ENCODE results near the gene BEAN1.

BEAN1 gene

GRCh38 chr16:66399031-66399430 lies 28.1 kb upstream of the BEAN1 start:
- no peaks in the 10 kb centered on the region for H3K27me3 ChIP-seq (ENCODE audit: control insufficient read depth, insufficient read depth, low read length)
- H3K4me3 ChIP-seq (ENCODE audit: low read length), result no peak overlapping the region
- DNase-seq (ENCODE audit: low read depth, low spot score), result no peak
- no CpG with 5 or more reads among the region's 3 CpGs for WGBS (ENCODE audit: insufficient coverage, insufficient read length)
- 0 out of 2 replicates have a peak, but pooled peaks cover 3% of the 10 kb centered on the region for H3K36me3 ChIP-seq (ENCODE audit: control insufficient read depth, insufficient read depth, low read length)
- no peaks in the 10 kb centered on the region for H3K9me3 ChIP-seq (ENCODE audit: control insufficient read depth, insufficient read depth, low read length)
- no peak overlapping the region for H3K27ac ChIP-seq (ENCODE audit: low read length)
- peaks cover 4% of the 10 kb centered on the region for H3K4me1 ChIP-seq (ENCODE audit: control insufficient read depth, insufficient read depth, low read length)

GRCh38 chr16:66399930-66400329 lies 27.2 kb upstream of the BEAN1 start:
- Histone ChIP-seq H3K4me1 (ENCODE audit: control insufficient read depth, insufficient read depth, low read length) (peaks cover 4% of the 10 kb centered on the region), H3K27me3 (ENCODE audit: control insufficient read depth, insufficient read depth, low read length) (no peaks in the 10 kb centered on the region), H3K36me3 (ENCODE audit: control insufficient read depth, insufficient read depth, low read length) (0 out of 2 replicates have a peak, but pooled peaks cover 3% of the 10 kb centered on the region), H3K27ac (ENCODE audit: low read length) (no peak overlapping the region), H3K9me3 (ENCODE audit: control insufficient read depth, insufficient read depth, low read length) (no peaks in the 10 kb centered on the region), H3K4me3 (ENCODE audit: low read length) (no peak overlapping the region)
- no peak for DNase-seq (ENCODE audit: low read depth, low spot score)
- WGBS (ENCODE audit: insufficient coverage, insufficient read length), result no CpG with 5 or more reads among the region's 3 CpGs

- no CpG with 5 or more reads among the region's 20 CpGs for WGBS (ENCODE audit: insufficient coverage, insufficient read length)
- no peak for DNase-seq (ENCODE audit: low read depth, low spot score)
- Histone ChIP-seq H3K27ac (ENCODE audit: low read length) (no peak overlapping the region), H3K36me3 (ENCODE audit: control insufficient read depth, insufficient read depth, low read length) (0 out of 2 replicates have a peak, but pooled peaks cover 3% of the 10 kb centered on the region), H3K4me1 (ENCODE audit: control insufficient read depth, insufficient read depth, low read length) (peaks cover 4% of the 10 kb centered on the region), H3K27me3 (ENCODE audit: control insufficient read depth, insufficient read depth, low read length) (no peaks in the 10 kb centered on the region), H3K9me3 (ENCODE audit: control insufficient read depth, insufficient read depth, low read length) (no peaks in the 10 kb centered on the region), H3K4me3 (ENCODE audit: low read length) (no peak overlapping the region)
Measured at GRCh38 chr16:66400503-66401380, 26.4 kb upstream of the BEAN1 start.

GRCh38 chr16:66401610-66402009 lies 25.5 kb upstream of the BEAN1 start:
- no peak overlapping the region for H3K27ac ChIP-seq (ENCODE audit: low read length)
- no peaks in the 10 kb centered on the region for H3K27me3 ChIP-seq (ENCODE audit: control insufficient read depth, insufficient read depth, low read length)
- 0 out of 2 replicates have a peak, but pooled peaks cover 3% of the 10 kb centered on the region for H3K36me3 ChIP-seq (ENCODE audit: control insufficient read depth, insufficient read depth, low read length)
- no peak for DNase-seq (ENCODE audit: low read depth, low spot score)
- H3K4me3 ChIP-seq (ENCODE audit: low read length), result no peak overlapping the region
- H3K4me1 ChIP-seq (ENCODE audit: control insufficient read depth, insufficient read depth, low read length), result peaks cover 7% of the 10 kb centered on the region
- no peaks in the 10 kb centered on the region for H3K9me3 ChIP-seq (ENCODE audit: control insufficient read depth, insufficient read depth, low read length)
- WGBS (ENCODE audit: insufficient coverage, insufficient read length), result no CpG with 5 or more reads among the region's 11 CpGs

DNA sequence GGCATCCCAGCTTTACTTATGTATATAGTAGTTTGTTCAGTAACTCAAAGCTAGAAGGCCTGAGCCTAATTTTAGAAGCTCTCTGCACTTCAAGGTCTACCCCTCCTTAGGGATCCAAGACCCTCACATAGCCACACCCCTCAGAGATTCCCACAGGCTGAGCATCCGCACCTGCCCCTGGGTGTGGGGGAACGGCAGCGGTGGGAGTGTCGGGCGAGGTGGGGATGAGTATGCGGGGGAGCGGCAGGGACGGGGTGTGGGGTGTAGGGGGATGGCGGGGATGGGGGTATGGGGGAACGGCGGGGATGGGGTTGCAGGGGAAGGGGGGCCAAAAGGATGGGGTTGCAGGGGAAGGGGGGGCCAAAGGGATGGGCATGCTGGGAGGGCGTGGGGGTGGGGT lies 24.9 kb upstream of the BEAN1 start:
- Histone ChIP-seq H3K27me3 (ENCODE audit: control insufficient read depth, insufficient read depth, low read length) (no peaks in the 10 kb centered on the region), H3K4me3 (ENCODE audit: low read length) (no peak overlapping the region), H3K4me1 (ENCODE audit: control insufficient read depth, insufficient read depth, low read length) (peaks cover 7% of the 10 kb centered on the region), H3K9me3 (ENCODE audit: control insufficient read depth, insufficient read depth, low read length) (no peaks in the 10 kb centered on the region), H3K27ac (ENCODE audit: low read length) (no peak overlapping the region), H3K36me3 (ENCODE audit: control insufficient read depth, insufficient read depth, low read length) (0 out of 2 replicates have a peak, but pooled peaks cover 3% of the 10 kb centered on the region)
- no CpG with 5 or more reads among the region's 12 CpGs for WGBS (ENCODE audit: insufficient coverage, insufficient read length)
- no peak for DNase-seq (ENCODE audit: low read depth, low spot score)

- H3K9me3 ChIP-seq (ENCODE audit: control insufficient read depth, insufficient read depth, low read length), result no peaks in the 10 kb centered on the region
- no peak overlapping the region for H3K4me3 ChIP-seq (ENCODE audit: low read length)
- H3K27ac ChIP-seq (ENCODE audit: low read length), result no peak overlapping the region
- H3K27me3 ChIP-seq (ENCODE audit: control insufficient read depth, insufficient read depth, low read length), result no peaks in the 10 kb centered on the region
- H3K36me3 ChIP-seq (ENCODE audit: control insufficient read depth, insufficient read depth, low read length), result 0 out of 2 replicates have a peak, but pooled peaks cover 3% of the 10 kb centered on the region
- no peak for DNase-seq (ENCODE audit: low read depth, low spot score)
- peaks cover 7% of the 10 kb centered on the region for H3K4me1 ChIP-seq (ENCODE audit: control insufficient read depth, insufficient read depth, low read length)
- no CpG with 5 or more reads among the region's 61 CpGs for WGBS (ENCODE audit: insufficient coverage, insufficient read length)
Measured at GRCh38 chr16:66402591-66403230, 24.4 kb upstream of the BEAN1 start.

- WGBS (ENCODE audit: insufficient coverage, insufficient read length), result no CpG with 5 or more reads among the region's 5 CpGs
- H3K4me3 ChIP-seq (ENCODE audit: low read length), result no peak overlapping the region
- H3K36me3 ChIP-seq (ENCODE audit: control insufficient read depth, insufficient read depth, low read length), result 0 out of 2 replicates have a peak, but pooled peaks cover 3% of the 10 kb centered on the region
- no peaks in the 10 kb centered on the region for H3K27me3 ChIP-seq (ENCODE audit: control insufficient read depth, insufficient read depth, low read length)
- H3K27ac ChIP-seq (ENCODE audit: low read length), result no peak overlapping the region
- H3K9me3 ChIP-seq (ENCODE audit: control insufficient read depth, insufficient read depth, low read length), result no peaks in the 10 kb centered on the region
- peaks cover 7% of the 10 kb centered on the region for H3K4me1 ChIP-seq (ENCODE audit: control insufficient read depth, insufficient read depth, low read length)
- DNase-seq (ENCODE audit: low read depth, low spot score), result no peak
Measured at GRCh38 chr16:66403531-66404145, 23.5 kb upstream of the BEAN1 start.

- Histone ChIP-seq H3K36me3 (ENCODE audit: control insufficient read depth, insufficient read depth, low read length) (0 out of 2 replicates have a peak, but pooled peaks cover 3% of the 10 kb centered on the region), H3K27ac (ENCODE audit: low read length) (no peak overlapping the region), H3K4me1 (ENCODE audit: control insufficient read depth, insufficient read depth, low read length) (peaks cover 7% of the 10 kb centered on the region), H3K4me3 (ENCODE audit: low read length) (no peak overlapping the region), H3K27me3 (ENCODE audit: control insufficient read depth, insufficient read depth, low read length) (no peaks in the 10 kb centered on the region), H3K9me3 (ENCODE audit: control insufficient read depth, insufficient read depth, low read length) (no peaks in the 10 kb centered on the region)
- WGBS (ENCODE audit: insufficient coverage, insufficient read length), result no CpG with 5 or more reads among the region's 2 CpGs
- DNase-seq (ENCODE audit: low read depth, low spot score), result no peak
Measured at GRCh38 chr16:66405057-66405783, 21.9 kb upstream of the BEAN1 start.

DNA sequence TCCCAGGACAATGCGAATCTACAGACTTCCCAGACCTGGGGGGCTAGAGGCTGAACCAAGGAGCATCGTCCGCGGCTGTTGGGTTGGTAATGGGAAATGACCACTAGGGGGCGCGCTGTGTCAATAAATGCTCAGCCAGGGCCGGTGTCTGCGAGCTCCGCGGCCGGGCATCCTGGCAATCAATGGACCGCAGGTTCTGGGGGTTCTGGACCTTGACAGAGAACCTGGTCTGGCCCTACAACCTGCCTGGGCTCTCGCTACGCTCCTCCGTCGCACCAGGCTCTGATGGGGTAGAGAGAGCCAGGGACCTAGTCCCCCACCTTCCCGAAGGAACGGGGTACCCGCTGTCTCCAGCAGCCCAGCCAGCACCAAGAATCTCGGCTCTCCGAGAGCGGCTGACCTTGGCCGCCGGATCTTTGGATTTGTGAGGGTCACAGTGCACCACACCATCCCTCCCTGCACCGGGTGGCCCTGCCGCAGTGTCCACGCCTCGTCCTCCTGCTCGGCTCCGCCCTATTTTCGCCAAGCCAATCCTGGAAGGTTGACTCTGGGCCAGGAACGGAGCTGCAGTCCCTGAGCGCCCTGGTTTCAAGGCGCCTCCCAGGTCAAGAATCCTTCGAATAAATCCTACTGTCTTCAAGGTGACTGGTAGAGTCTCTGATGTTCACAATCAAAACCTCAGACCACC lies 20.4 kb upstream of the BEAN1 start:
- H3K9me3 ChIP-seq (ENCODE audit: control insufficient read depth, insufficient read depth, low read length), result no peaks in the 10 kb centered on the region
- DNase-seq (ENCODE audit: low read depth, low spot score), result no peak
- H3K36me3 ChIP-seq (ENCODE audit: control insufficient read depth, insufficient read depth, low read length), result no peaks in the 10 kb centered on the region
- 0 out of 2 replicates have a peak, but pooled peaks cover 3% of the 10 kb centered on the region for H3K4me1 ChIP-seq (ENCODE audit: control insufficient read depth, insufficient read depth, low read length)
- H3K27ac ChIP-seq (ENCODE audit: low read length), result no peak overlapping the region
- WGBS (ENCODE audit: insufficient coverage, insufficient read length), result no CpG with 5 or more reads among the region's 35 CpGs
- H3K27me3 ChIP-seq (ENCODE audit: control insufficient read depth, insufficient read depth, low read length), result no peaks in the 10 kb centered on the region
- H3K4me3 ChIP-seq (ENCODE audit: low read length), result peak overlapping the region; percentile 24; the same call in 1 of the 2 replicates

Data from iPS DF 6.9 (cell line).